Natural killer cell (primary cell): ENCODE measurements around the gene DHFR. TPM values are rescaled to one million over a fixed set of nuclear protein-coding genes. Genes with fewer than 3 reads are reported as not detected.

ENCODE experiments used
- ATAC-seq, 3 donors: fragments of 150-1000 bp in 2 of 3; fragments of 200-7000 bp in 1 of 3; cut with Tn5 transposase; 1 replicate in 1 of 3; 2 replicates in 2 of 3; pipeline ENCODE4 v1.10.0; 2021; ENCODE audit warnings: mild to moderate bottlenecking in 2 of 3, moderate library complexity in 2 of 3
- DNase-seq, 2 donors: peaks; one replicate each; pipeline versions ENCODE4 v3.0.0 to v3.0.0-alpha.2; 2013 to 2021; ENCODE audit warnings: mixed read lengths in 1 of 2
- H3K27ac ChIP-seq: one replicate; pipeline ENCODE4 v1.5.1; 2013; ENCODE audit warnings: mild to moderate bottlenecking, low read length
- H3K27me3 ChIP-seq: one replicate; pipeline ENCODE4 v1.6.1; 2013; ENCODE audit warnings: low read length; ENCODE audit not compliant: control insufficient read depth, insufficient read depth
- H3K36me3 ChIP-seq: one replicate; pipeline ENCODE4 v1.6.1; 2013; ENCODE audit warnings: low read length; ENCODE audit not compliant: control insufficient read depth, insufficient read depth
- H3K4me1 ChIP-seq: one replicate; pipeline ENCODE4 v1.6.1; 2013; ENCODE audit warnings: low read length; ENCODE audit not compliant: control insufficient read depth, insufficient read depth
- H3K4me3 ChIP-seq: one replicate; pipeline ENCODE4 v1.5.1; 2013; ENCODE audit warnings: low read length
- H3K9me3 ChIP-seq: one replicate; pipeline ENCODE4 v1.6.1; 2013; ENCODE audit warnings: low read length; ENCODE audit not compliant: control insufficient read depth, insufficient read depth
- H3K27ac Mint-ChIP-seq, 2 donors: one replicate each; pipeline ENCODE4 v1.8.0; 2022; ENCODE audit warnings: mild to moderate bottlenecking in 2 of 2, mixed read lengths in 2 of 2, moderate library complexity in 1 of 2
- H3K27me3 Mint-ChIP-seq, 2 donors: one replicate each; pipeline ENCODE4 v1.8.0; 2022; ENCODE audit warnings: low read depth in 2 of 2, mixed read lengths in 2 of 2
- H3K36me3 Mint-ChIP-seq: one replicate; pipeline ENCODE4 v1.8.0; 2022; ENCODE audit warnings: mixed read lengths
- H3K4me1 Mint-ChIP-seq, 2 donors: one replicate each; pipeline ENCODE4 v1.8.0; 2022; ENCODE audit warnings: mixed read lengths in 2 of 2
- H3K4me3 Mint-ChIP-seq: one replicate; pipeline ENCODE4 v1.8.0; 2022; ENCODE audit warnings: mild to moderate bottlenecking, moderate library complexity, mixed read lengths
- H3K9me3 Mint-ChIP-seq, 2 donors: one replicate each; pipeline ENCODE4 v1.8.0; 2022; ENCODE audit warnings: mixed read lengths in 2 of 2
- CTCF ChIP-seq: fragments of 200-600 bp; IDR thresholded peaks from one replicate; pipeline ENCODE4 v1.8.0; 2022; ENCODE audit warnings: antibody characterized with exemption
- WGBS: methylation state at CpG from one replicate; pipeline ENCODE4 v1.1.7; 2013; ENCODE audit warnings: missing lambda C conversion rate; ENCODE audit not compliant: insufficient coverage; 5-methylcytosine and 5-hydroxymethylcytosine counted together
- intact Hi-C: fragments of 100-400 bp; cut with micrococcal nuclease; formaldehyde crosslinking; loops from one replicate; pipeline ENCODE4 v1.14.2; 2022
- total RNA-seq, 4 donors: library from RNA; stranded (reverse); fragments of 120-200 nt in 1 of 4; gene quantifications; one replicate each; pipeline versions ENCODE4 v1.2.3 to v1.2.4, GENCODE V29; 2013 to 2022

DHFR gene
- total RNA-seq, 3 donors from 2014 or later (not counting 1 experiment from before 2014, with no cell fraction given) = 8.8 to 14.3 (median 12.0) TPM

GRCh38 chr5:80609692-80610091, 45.1 kb downstream of the DHFR start:
- DNase-seq (no peak), ATAC-seq (no peak)
- 75% methylated on average over 1 of the region's 1 CpG for WGBS
- no peaks in the 10 kb centered on the region for H3K27me3 Mint-ChIP-seq
- H3K4me1 Mint-ChIP-seq = no peaks in the 10 kb centered on the region
- peaks cover 2 to 5% of the 10 kb centered on the region in 2 donors for H3K9me3 Mint-ChIP-seq
- Histone ChIP-seq H3K9me3 (no peaks in the 10 kb centered on the region), H3K27me3 (no peaks in the 10 kb centered on the region), H3K27ac (no peak overlapping the region), H3K36me3 (no peaks in the 10 kb centered on the region), H3K4me3 (no peak overlapping the region), H3K4me1 (no peaks in the 10 kb centered on the region)
- no peak for TF ChIP-seq CTCF
- intact Hi-C loops = no loop called here
- no peak overlapping the region for H3K27ac Mint-ChIP-seq
- H3K36me3 Mint-ChIP-seq = peaks cover 7% of the 10 kb centered on the region
- no peak overlapping the region for H3K4me3 Mint-ChIP-seq

GRCh38 chr5:80608731-80609130, 46.1 kb downstream of the DHFR start:
- no peaks in the 10 kb centered on the region for H3K27me3 Mint-ChIP-seq
- no peaks in the 10 kb centered on the region for H3K4me1 Mint-ChIP-seq
- WGBS = no CpG with 5 or more reads among the region's 1 CpG
- peaks cover 7% of the 10 kb centered on the region for H3K36me3 Mint-ChIP-seq
- intact Hi-C loops = no loop called here
- H3K4me3 ChIP-seq = no peak overlapping the region
- no peaks in the 10 kb centered on the region for H3K9me3 ChIP-seq
- H3K4me3 Mint-ChIP-seq = no peak overlapping the region
- no peak for TF ChIP-seq CTCF
- H3K36me3 ChIP-seq = no peaks in the 10 kb centered on the region
- no peak overlapping the region for H3K27ac ChIP-seq
- H3K9me3 Mint-ChIP-seq = peaks cover 2 to 5% of the 10 kb centered on the region in 2 donors
- H3K27me3 ChIP-seq = no peaks in the 10 kb centered on the region
- no peak overlapping the region for H3K27ac Mint-ChIP-seq
- DNase-seq (no peak), ATAC-seq (peak in 1 of 3 donors; percentile 48)
- H3K4me1 ChIP-seq = no peaks in the 10 kb centered on the region

GRCh38 chr5:80607832-80608231, 47.0 kb downstream of the DHFR start:
- Mint-ChIP-seq H3K4me3 (no peak overlapping the region), H3K36me3 (peaks cover 7% of the 10 kb centered on the region), H3K9me3 (peaks cover 2 to 5% of the 10 kb centered on the region in 2 donors), H3K4me1 (no peaks in the 10 kb centered on the region), H3K27me3 (no peaks in the 10 kb centered on the region), H3K27ac (no peak overlapping the region)
- no peak overlapping the region for H3K4me3 ChIP-seq
- no peaks in the 10 kb centered on the region for H3K36me3 ChIP-seq
- DNase-seq (no peak), ATAC-seq (no peak)
- H3K4me1 ChIP-seq = no peaks in the 10 kb centered on the region
- no peaks in the 10 kb centered on the region for H3K9me3 ChIP-seq
- H3K27ac ChIP-seq = no peak overlapping the region
- intact Hi-C loops = no loop called here
- no peak for TF ChIP-seq CTCF
- no peaks in the 10 kb centered on the region for H3K27me3 ChIP-seq

GRCh38 chr5:80607343-80607742, 47.4 kb downstream of the DHFR start:
- H3K9me3 Mint-ChIP-seq = peaks cover 2 to 5% of the 10 kb centered on the region in 2 donors
- peaks cover 7% of the 10 kb centered on the region for H3K36me3 Mint-ChIP-seq
- no peak overlapping the region for H3K4me3 Mint-ChIP-seq
- no peak overlapping the region for H3K4me3 ChIP-seq
- TF ChIP-seq CTCF = no peak
- H3K9me3 ChIP-seq = no peaks in the 10 kb centered on the region
- intact Hi-C loops = no loop called here
- DNase-seq (no peak), ATAC-seq (no peak)
- H3K27me3 Mint-ChIP-seq = no peaks in the 10 kb centered on the region
- no peak overlapping the region for H3K27ac ChIP-seq
- H3K4me1 ChIP-seq = no peaks in the 10 kb centered on the region
- no peaks in the 10 kb centered on the region for H3K4me1 Mint-ChIP-seq
- H3K27ac Mint-ChIP-seq = no peak overlapping the region
- H3K27me3 ChIP-seq = no peaks in the 10 kb centered on the region
- no peaks in the 10 kb centered on the region for H3K36me3 ChIP-seq
